GM20431 (cell line): ENCODE measurements around the gene MAGOHB.

ENCODE experiments used
- in situ Hi-C: fragments of 300-500 bp; cut with MseI, MboI; formaldehyde crosslinking; loops from one replicate; pipeline ENCODE4 v1.15.0; 2020; ENCODE audit warnings: low sequenced_read_pairs; ENCODE audit not compliant: unreplicated experiment

Gene MAGOHB

GRCh38 chr12:10558301-10558700, 55.1 kb downstream of the MAGOHB start:
- in situ Hi-C loops, result no loop called here

- in situ Hi-C loops, result no loop called here
Observed at GRCh38 chr12:10557766-10558165, 55.6 kb downstream of the MAGOHB start.

- in situ Hi-C loops, result no loop called here
Observed at GRCh38 chr12:10557329-10557728, 56.1 kb downstream of the MAGOHB start.

- in situ Hi-C loops, result no loop called here
Observed at GRCh38 chr12:10554756-10555481, 58.5 kb downstream of the MAGOHB start.

- in situ Hi-C loops, result no loop called here
Observed at GRCh38 chr12:10554228-10554755, 59.1 kb downstream of the MAGOHB start.
